Keratinocyte (primary cell): ENCODE measurements around the gene IER5. TPM values are rescaled to one million over a fixed set of nuclear protein-coding genes. Genes with fewer than 3 reads are reported as not detected.
A peak's percentile ranks its signal among the peaks of the same experiment; 100 is the strongest.

ENCODE experiments used
- DNase-seq: peaks from one replicate; pipeline ENCODE4 v3.0.0-alpha.2; 2011; ENCODE audit warnings: low read depth, missing footprints, low spot score
- FAIRE-seq: peaks from 2 replicates; lab custom pipeline; 2011; peaks lifted over from hg19 to GRCh38; lab: Jason Lieb, UNC
- H2AFZ ChIP-seq: 2 replicates; pipeline ENCODE4 v1.6.0; 2012; ENCODE audit warnings: low read length, control low read depth, inconsistent platforms; ENCODE audit not compliant: control insufficient read depth
- H3K27ac ChIP-seq: 2 replicates; pipeline ENCODE4 v1.5.1; 2011; ENCODE audit warnings: low read length; ENCODE audit not compliant: control insufficient read depth, insufficient read depth
- H3K27me3 ChIP-seq: 3 replicates; pipeline ENCODE4 v1.6.0; 2011; ENCODE audit warnings: low read length; ENCODE audit not compliant: control insufficient read depth, insufficient read depth; ENCODE audit errors: extremely low read depth
- H3K36me3 ChIP-seq, 2 experiments: 2 replicates in 1 of 2; 3 replicates in 1 of 2; pipeline ENCODE4 v1.5.1; 2011; ENCODE audit warnings: low read length in 2 of 2, mild to moderate bottlenecking in 1 of 2; ENCODE audit not compliant: control insufficient read depth in 2 of 2, insufficient read depth in 2 of 2; ENCODE audit errors: extremely low read depth in 1 of 2
- H3K4me1 ChIP-seq: 3 replicates; pipeline ENCODE4 v1.5.1; 2011; ENCODE audit warnings: low read length; ENCODE audit not compliant: control insufficient read depth, insufficient read depth; ENCODE audit errors: extremely low read depth
- H3K4me2 ChIP-seq: 3 replicates; pipeline ENCODE4 v1.6.0; 2011; ENCODE audit warnings: low read depth, low read length; ENCODE audit not compliant: control insufficient read depth, insufficient read depth; ENCODE audit errors: extremely low read depth
- H3K4me3 ChIP-seq, 3 experiments: fragments of 200-600 bp in 1 of 3; sonication (generic) in 1 of 3; 2 replicates in 2 of 3; 3 replicates in 1 of 3; pipeline ENCODE4 v1.5.1; 2011 to 2016; ENCODE audit warnings: low read length in 3 of 3, mild to moderate bottlenecking in 3 of 3, control low read depth in 2 of 3, inconsistent platforms in 1 of 3, low read depth in 1 of 3, mixed read lengths in 1 of 3, mixed run types in 1 of 3, moderate library complexity in 1 of 3; ENCODE audit not compliant: control insufficient read depth in 2 of 3, insufficient read depth in 2 of 3; ENCODE audit errors: extremely low read depth in 1 of 3
- H3K79me2 ChIP-seq: 2 replicates; pipeline ENCODE4 v1.6.0; 2012; ENCODE audit warnings: low read length; ENCODE audit not compliant: control insufficient read depth, insufficient read depth
- H3K9ac ChIP-seq: 3 replicates; pipeline ENCODE4 v1.6.0; 2011; ENCODE audit warnings: low read length; ENCODE audit not compliant: control insufficient read depth, insufficient read depth; ENCODE audit errors: extremely low read depth
- H3K9me1 ChIP-seq: 3 replicates; pipeline ENCODE4 v1.6.0; 2011; ENCODE audit warnings: low read length; ENCODE audit not compliant: control insufficient read depth, insufficient read depth; ENCODE audit errors: extremely low read depth
- H3K9me3 ChIP-seq: 2 replicates; pipeline ENCODE4 v1.5.1; 2012; ENCODE audit warnings: low read depth, low read length; ENCODE audit not compliant: control insufficient read depth
- H4K20me1 ChIP-seq: 3 replicates; pipeline ENCODE4 v1.6.0; 2011; ENCODE audit warnings: low read length; ENCODE audit not compliant: control insufficient read depth, insufficient read depth; ENCODE audit errors: extremely low read depth
- EZH2 ChIP-seq: IDR thresholded peaks from one replicate; pipeline ENCODE4 v1.6.1; 2012; ENCODE audit warnings: inconsistent platforms, mild to moderate bottlenecking, low read length, moderate library complexity
- dilution Hi-C: fragments of 300-500 bp; cut with MboI; formaldehyde crosslinking; loops from one replicate; pipeline ENCODE4 v1.7.0; 2020; ENCODE audit warnings: low sequenced_read_pairs; ENCODE audit not compliant: extremely low pct_ligation_motif_present
- polyA plus RNA-seq, 5 experiments: library from polyadenylated mRNA; depleted of rRNA in 3 of 5; stranded (reverse) in 3 of 5; stranded (forward) in 1 of 5; unstranded in 1 of 5; fragments of >200 nt; gene quantifications; 1 replicate in 1 of 5; 2 replicates in 3 of 5; 3 replicates in 1 of 5; pipeline versions ENCODE4 v1.2.1 to v1.2.3, GENCODE V29; 2011 to 2012; ENCODE audit warnings: missing spikeins in 2 of 5, low read depth in 1 of 5, low replicate concordance in 1 of 5
- TF ChIP-seq, protein P1 (sequence below), 3 experiments: IDR thresholded peaks in 1 of 3; conservative IDR thresholded peaks in 1 of 3; optimal IDR thresholded peaks in 1 of 3; 2 replicates in 2 of 3; 3 replicates in 1 of 3; pipeline versions ENCODE3 to v1.5.1; 2011; ENCODE audit warnings: low read length in 3 of 3, mild to moderate bottlenecking in 3 of 3, moderate library complexity in 2 of 3, control low read depth in 1 of 3, inconsistent platforms in 1 of 3; ENCODE audit not compliant: insufficient read depth in 2 of 3; ENCODE audit errors: extremely low read depth in 1 of 3

IER5 gene
- polyA plus RNA-seq, 1 donor (not counting 4 experiments of a cell fraction or from before 2014, with no cell fraction given), result 22.5 TPM

DNA sequence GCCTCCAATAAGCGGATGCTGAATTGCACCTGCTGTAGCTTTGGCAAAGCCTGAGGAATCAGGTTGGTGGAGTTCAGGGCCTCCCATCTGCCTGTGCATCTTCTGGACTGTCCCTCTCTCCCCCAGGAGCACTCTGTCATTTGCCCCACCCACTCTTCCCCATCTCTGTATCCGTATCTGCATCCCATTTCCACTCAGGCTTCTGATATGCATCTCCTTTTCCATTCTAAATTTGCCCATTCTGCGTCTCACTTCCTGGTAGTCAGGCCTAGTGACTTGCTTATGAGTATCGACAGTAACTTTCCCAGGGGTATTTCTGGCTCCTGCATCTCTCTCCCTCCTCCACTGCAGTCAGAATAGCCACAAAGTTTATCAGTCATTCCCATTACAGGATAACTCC, 39.1 kb upstream of the IER5 start:
- dilution Hi-C loops, result no loop called here
- TF ChIP-seq EZH2, result no peak
- TF ChIP-seq, protein P1, sequence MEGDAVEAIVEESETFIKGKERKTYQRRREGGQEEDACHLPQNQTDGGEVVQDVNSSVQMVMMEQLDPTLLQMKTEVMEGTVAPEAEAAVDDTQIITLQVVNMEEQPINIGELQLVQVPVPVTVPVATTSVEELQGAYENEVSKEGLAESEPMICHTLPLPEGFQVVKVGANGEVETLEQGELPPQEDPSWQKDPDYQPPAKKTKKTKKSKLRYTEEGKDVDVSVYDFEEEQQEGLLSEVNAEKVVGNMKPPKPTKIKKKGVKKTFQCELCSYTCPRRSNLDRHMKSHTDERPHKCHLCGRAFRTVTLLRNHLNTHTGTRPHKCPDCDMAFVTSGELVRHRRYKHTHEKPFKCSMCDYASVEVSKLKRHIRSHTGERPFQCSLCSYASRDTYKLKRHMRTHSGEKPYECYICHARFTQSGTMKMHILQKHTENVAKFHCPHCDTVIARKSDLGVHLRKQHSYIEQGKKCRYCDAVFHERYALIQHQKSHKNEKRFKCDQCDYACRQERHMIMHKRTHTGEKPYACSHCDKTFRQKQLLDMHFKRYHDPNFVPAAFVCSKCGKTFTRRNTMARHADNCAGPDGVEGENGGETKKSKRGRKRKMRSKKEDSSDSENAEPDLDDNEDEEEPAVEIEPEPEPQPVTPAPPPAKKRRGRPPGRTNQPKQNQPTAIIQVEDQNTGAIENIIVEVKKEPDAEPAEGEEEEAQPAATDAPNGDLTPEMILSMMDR (optimal IDR thresholded peaks at IDR 0.05 in 1 of 3, IDR thresholded peaks at IDR 0.05 in 1 of 3, conservative IDR thresholded peaks at IDR 0.05 in 1 of 3; ENCODE audit: extremely low read depth in 1 of 3, insufficient read depth in 2 of 3, low read length in 3 of 3), result no peak
- Histone ChIP-seq H3K4me3 (no peak overlapping the region), H3K4me2 (no peak overlapping the region), H3K9me3 (no peaks in the 10 kb centered on the region), H2AFZ (no peak overlapping the region), H3K27me3 (no peaks in the 10 kb centered on the region), H3K27ac (no peak overlapping the region), H3K9me1 (no peaks in the 10 kb centered on the region), H3K36me3 (peaks cover 0 to 2% of the 10 kb centered on the region in 2 experiments), H3K4me1 (peaks cover 22% of the 10 kb centered on the region), H3K9ac (no peak overlapping the region), H4K20me1 (no peaks in the 10 kb centered on the region), H3K79me2 (no peaks in the 10 kb centered on the region)
- DNase-seq, result no peak
- no peak for FAIRE-seq

DNA sequence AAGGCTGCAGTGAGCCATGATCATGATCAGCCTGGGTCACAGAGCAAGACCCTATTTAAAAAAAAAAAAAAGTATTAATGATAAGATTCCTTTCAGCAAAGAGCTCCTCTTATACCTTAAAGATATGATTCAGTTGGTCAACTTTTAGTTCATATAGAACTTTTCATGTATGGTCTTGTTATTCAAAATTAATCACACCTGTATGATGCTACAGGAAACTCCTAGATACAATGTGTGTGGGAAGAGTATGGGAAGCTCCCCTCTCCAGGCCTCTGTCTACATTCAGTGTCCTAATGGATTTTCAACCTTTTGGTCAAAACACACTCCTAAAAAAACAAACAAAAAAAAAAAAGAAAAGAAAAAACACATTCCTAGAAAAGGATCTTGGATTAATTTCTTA, 37.6 kb upstream of the IER5 start:
- no peaks in the 10 kb centered on the region for H3K27me3 ChIP-seq
- peaks cover 10% of the 10 kb centered on the region for H3K4me1 ChIP-seq
- FAIRE-seq, result no peak
- H3K79me2 ChIP-seq, result no peaks in the 10 kb centered on the region
- DNase-seq, result no peak
- no peak overlapping the region for H3K4me2 ChIP-seq
- H3K9me1 ChIP-seq, result no peaks in the 10 kb centered on the region
- no peaks in the 10 kb centered on the region for H4K20me1 ChIP-seq
- H2AFZ ChIP-seq, result no peak overlapping the region
- H3K4me3 ChIP-seq, result no peak overlapping the region
- no peaks in the 10 kb centered on the region for H3K9me3 ChIP-seq
- peak overlapping the region; percentile 40 for H3K27ac ChIP-seq
- H3K9ac ChIP-seq, result no peak overlapping the region
- TF ChIP-seq EZH2, result no peak
- TF ChIP-seq, protein P1 (optimal IDR thresholded peaks at IDR 0.05 in 1 of 3, IDR thresholded peaks at IDR 0.05 in 1 of 3, conservative IDR thresholded peaks at IDR 0.05 in 1 of 3; ENCODE audit: extremely low read depth in 1 of 3, insufficient read depth in 2 of 3, low read length in 3 of 3), result no peak
- H3K36me3 ChIP-seq, result peaks cover 0 to 2% of the 10 kb centered on the region in 2 experiments
- dilution Hi-C loops, result no loop called here
